Gastroesophageal sphincter (tissue), 3 donors: ENCODE data around the gene SIGLEC1.

ENCODE experiments used
- CTCF ChIP-seq, 4 experiments: fragments of 200-600 bp in 2 of 4; fragments of 450-650 bp in 2 of 4; sonication (generic) in 1 of 4; IDR thresholded peaks; one replicate each; pipeline ENCODE4 v1.5.1; 2017 to 2019; ENCODE audit warnings: antibody characterized with exemption in 4 of 4, mild to moderate bottlenecking in 2 of 4, moderate library complexity in 2 of 4
- POLR2AphosphoS5 ChIP-seq: sonication (generic); formaldehyde crosslinking; IDR thresholded peaks from one replicate; pipeline ENCODE4 v1.6.1; 2017; ENCODE audit warnings: antibody characterized with exemption

DNA sequence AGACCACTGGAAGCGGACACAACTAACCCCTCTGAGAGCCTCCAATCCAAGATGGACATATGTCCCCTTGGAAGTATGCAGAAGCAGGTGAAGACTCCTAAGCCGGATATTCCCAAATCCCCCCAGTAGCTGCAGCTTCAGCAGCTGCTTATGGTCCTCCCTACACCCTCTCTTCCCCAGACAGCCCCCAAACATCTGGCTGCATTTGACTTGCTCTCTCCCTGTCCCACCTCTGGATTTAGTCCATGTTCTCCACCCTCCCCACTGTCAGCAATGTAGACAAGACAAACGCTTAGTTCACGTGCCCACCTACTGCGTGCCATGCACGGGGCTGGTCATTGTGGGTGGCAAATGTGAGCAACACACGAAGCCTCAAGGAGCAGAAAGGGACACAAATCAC, 26.0 kb downstream of the SIGLEC1 start:
- TF ChIP-seq CTCF (IDR thresholded peaks at IDR 0.05) (no peak), POLR2AphosphoS5 (no peak)
